ENCODE data around the gene EPHA6.

GRCh38 chr3:97043411-97043810 lies 229.0 kb downstream of the EPHA6 start:
- no peak for TF ChIP-seq POLR2A (IDR thresholded peaks at IDR 0.05)
- no peak for TF ChIP-seq CTCF (IDR thresholded peaks at IDR 0.05 in 4 of 5, conservative IDR thresholded peaks at IDR 0.05 in 1 of 5)

All from gastrocnemius medialis (tissue), 4 donors.